K562 (cell line): ENCODE measurements around the gene PPP4R1. TPM values are rescaled to one million over a fixed set of nuclear protein-coding genes. Genes with fewer than 3 reads are reported as not detected.
"Not testable (repeated sequence)": the region's sequence is repeated elsewhere in the genome, so short reads cannot be mapped to it uniquely, and the experiment has no call there.

Experiments used
- ATAC-seq: fragments of 200-7000 bp; cut with Tn5 transposase; 3 replicates; pipeline ENCODE4 v1.9.1; 2020; ENCODE audit warnings: moderate library complexity
- BruUV-seq: library from RNA; stranded (reverse); fragments of 400-500 nt; replicated peaks from 2 replicates; lab custom pipeline; 2021; lab: Mats Ljungman, UMichigan
- CTCF ChIA-PET: fragments of 300-600 bp; formaldehyde crosslinking; extraction: SDS; loops from one replicate; lab custom pipeline; 2021; ENCODE audit warnings: low intra/inter-chr PET ratio; lab: Yijun Ruan, JAX
- POLR2A ChIA-PET: fragments of 300-600, 350-650 bp; sonication (Branson Sonifier 250); formaldehyde crosslinking; extraction: SDS; loops from one replicate; lab custom pipeline; 2021; ENCODE audit warnings: antibody characterized with exemption, inconsistent platforms; lab: Yijun Ruan, JAX
- DNase-seq, 4 experiments: peaks; one replicate each; pipeline versions ENCODE4 v3.0.0 to v3.0.0-alpha.2; 2011 to 2018; ENCODE audit warnings: low spot score in 3 of 4, mixed read lengths in 3 of 4; ENCODE audit errors: extremely low read depth in 1 of 4
- FAIRE-seq: peaks from 2 replicates; lab custom pipeline; 2011; peaks lifted over from hg19 to GRCh38; lab: Jason Lieb, UNC
- H2AFZ ChIP-seq: 2 replicates; pipeline ENCODE4 v1.6.0; 2011; ENCODE audit warnings: low read depth, low read length, control low read depth, inconsistent platforms
- H3K27ac ChIP-seq: fragments of 200-600 bp; 3 replicates; pipeline ENCODE4 v1.8.0; 2011; ENCODE audit warnings: low read depth, mild to moderate bottlenecking, control low read depth, inconsistent platforms, low read length, moderate library complexity, mixed read lengths; ENCODE audit errors: extremely low read depth
- H3K27me3 ChIP-seq, 2 experiments: fragments of 300-600 bp in 1 of 2; 2 replicates in 1 of 2; 3 replicates in 1 of 2; pipeline versions ENCODE4 v1.6.0 to v1.8.0; 2011; ENCODE audit warnings: inconsistent platforms in 2 of 2, low read length in 2 of 2, mild to moderate bottlenecking in 1 of 2, mixed read lengths in 1 of 2, moderate library complexity in 1 of 2; ENCODE audit not compliant: control insufficient read depth in 2 of 2, insufficient read depth in 2 of 2
- H3K36me3 ChIP-seq: fragments of 300-600 bp; 3 replicates; pipeline ENCODE4 v1.8.0; 2011; ENCODE audit warnings: mild to moderate bottlenecking, low read length, inconsistent platforms; ENCODE audit not compliant: control insufficient read depth, insufficient read depth
- H3K4me1 ChIP-seq, 2 experiments: fragments of 200-600 bp in 1 of 2; replicated peaks in 1 of 2; 2 replicates in 1 of 2; 3 replicates in 1 of 2; pipeline versions ENCODE4 v1.5.1 to v1.8.0; 2011; ENCODE audit warnings: inconsistent platforms in 2 of 2, low read length in 2 of 2, mild to moderate bottlenecking in 1 of 2, mixed read lengths in 1 of 2, moderate library complexity in 1 of 2; ENCODE audit not compliant: control insufficient read depth in 2 of 2, insufficient read depth in 2 of 2
- H3K4me2 ChIP-seq: 2 replicates; pipeline ENCODE4 v1.6.1; 2011; ENCODE audit warnings: low read length, control low read depth, inconsistent platforms, mixed read lengths; ENCODE audit not compliant: insufficient read depth
- H3K4me3 ChIP-seq: fragments of 200-600 bp; sonication (generic), shearing (Covaris generic); 2 replicates; pipeline ENCODE4 v1.5.1; 2016; ENCODE audit warnings: control low read depth, inconsistent platforms
- H3K79me2 ChIP-seq: fragments of 200-600 bp; 3 replicates; pipeline ENCODE4 v1.8.0; 2011; ENCODE audit warnings: low read length, inconsistent platforms; ENCODE audit not compliant: control insufficient read depth, insufficient read depth
- H3K9ac ChIP-seq, 2 experiments: 2 replicates each; pipeline versions ENCODE4 v1.6.0 to v1.6.1; 2011; ENCODE audit warnings: low read depth in 2 of 2, low read length in 2 of 2, control low read depth in 1 of 2, inconsistent platforms in 1 of 2, mild to moderate bottlenecking in 1 of 2, mixed read lengths in 1 of 2; ENCODE audit not compliant: insufficient read depth in 1 of 2
- H3K9me1 ChIP-seq: one replicate; pipeline ENCODE4 v1.6.0; 2011; ENCODE audit warnings: inconsistent platforms, mild to moderate bottlenecking, low read length, moderate library complexity; ENCODE audit not compliant: control insufficient read depth, insufficient read depth
- H3K9me3 ChIP-seq: replicated peaks from 2 replicates; pipeline ENCODE4 v1.5.1; 2011; ENCODE audit warnings: low read depth, low read length, inconsistent platforms; ENCODE audit not compliant: control insufficient read depth, insufficient read depth
- H4K20me1 ChIP-seq: replicated peaks from 2 replicates; pipeline ENCODE4 v1.6.1; 2011; ENCODE audit warnings: low read length, inconsistent platforms, mixed read lengths; ENCODE audit not compliant: control insufficient read depth, insufficient read depth
- CBFA2T3 ChIP-seq: fragments of 450-650 bp; IDR thresholded peaks from 2 replicates; pipeline ENCODE4 v1.6.1; 2017
- DACH1 ChIP-seq: fragments of 450-650 bp; IDR thresholded peaks from 2 replicates; pipeline ENCODE4 v1.6.1; 2018; ENCODE audit not compliant: partially characterized antibody
- E2F5 ChIP-seq: sonication (generic); formaldehyde crosslinking; IDR thresholded peaks from 2 replicates; pipeline ENCODE4 v1.8.0; 2022; ENCODE audit warnings: mild to moderate bottlenecking, missing genetic modification reagents
- GATA2 ChIP-seq: sonication (generic); formaldehyde crosslinking; IDR thresholded peaks from 2 replicates; pipeline ENCODE4 v1.4.0; 2020; ENCODE audit warnings: mild to moderate bottlenecking, missing genetic modification reagents
- HDAC8 ChIP-seq: fragments of 450-650 bp; IDR thresholded peaks from 2 replicates; pipeline ENCODE4 v1.6.1; 2016; ENCODE audit warnings: mild to moderate bottlenecking, missing genetic modification characterization, moderate library complexity, missing compliant biosample characterization
- ZNF121 ChIP-seq: sonication (generic); formaldehyde crosslinking; conservative IDR thresholded peaks from 2 replicates; pipeline ENCODE4 v1.8.0; 2022; ENCODE audit warnings: missing genetic modification reagents
- WGBS: fragments of 100-300 bp; shearing (Covaris generic); methylation state at CpG from one replicate; pipeline ENCODE4 v1.1.6; 2016; ENCODE audit warnings: low coverage, mixed read lengths; ENCODE audit not compliant: insufficient coverage; ENCODE audit errors: missing lambda C conversion rate; 5-methylcytosine and 5-hydroxymethylcytosine counted together
- in situ Hi-C: fragments of 300-500 bp; cut with MboI; formaldehyde crosslinking; loops from 4 replicates; pipeline ENCODE4 v1.15.0; 2018; ENCODE audit warnings: inconsistent platforms, mixed read lengths
- intact Hi-C: fragments of 100-400 bp; cut with micrococcal nuclease; formaldehyde crosslinking; loops from 2 replicates; pipeline ENCODE4 v1.14.2; 2022
- polyA plus RNA-seq, 8 experiments: library from polyadenylated mRNA; depleted of rRNA in 4 of 8; stranded (reverse) in 5 of 8; unstranded in 3 of 8; fragments of >200 nt; fragmentation: Nextera tagmentation in 2 of 8; fragmentation: Illumina TruSeq in 1 of 8; extraction: Ambion mirVana in 2 of 8; extraction: Trizol in 1 of 8; gene quantifications; 2 replicates each; pipeline versions ENCODE4 v1.2.1 to v1.2.3, GENCODE V29; 2011 to 2014; ENCODE audit warnings: inconsistent platforms in 1 of 8, missing spikeins in 1 of 8
- total RNA-seq, 7 experiments: library from RNA; depleted of rRNA in 6 of 7; stranded (reverse); fragments of >200 nt in 6 of 7; fragmentation: Illumina TruSeq in 2 of 7; extraction: Trizol in 2 of 7; gene quantifications; 2 replicates each; pipeline versions ENCODE4 v1.2.1 to v1.2.3, GENCODE V29; 2011 to 2021; ENCODE audit warnings: low replicate concordance in 1 of 7
- TF ChIP-seq, protein P1 (sequence below): fragments of 450-650 bp; IDR thresholded peaks from 2 replicates; pipeline ENCODE4 v1.6.1; 2016; ENCODE audit warnings: antibody characterized with exemption

PPP4R1 gene
- total and polyA plus RNA-seq, 9 of the 15 experiments (the other 6 are each of a cell fraction or from before 2014, with no cell fraction given), result 23.5 to 136 (median 84.5) TPM

- ChIA-PET CTCF (no interaction called here), POLR2A (no interaction called here)
- ATAC-seq, result no peak
- no TSS peak for BruUV-seq
- Histone ChIP-seq H3K79me2 (no peaks in the 10 kb centered on the region), H3K4me1 (no peaks in the 10 kb centered on the region; a peak in 1 of 5 replicates), H3K9ac (no peak overlapping the region), H2AFZ (0 out of 2 replicates have a peak overlapping the region, but pooled peaks have one; percentile 10), H3K9me1 (no peaks in the 10 kb centered on the region), H4K20me1 (no peaks in the 10 kb centered on the region), H3K4me2 (no peak overlapping the region), H3K36me3 (no peaks in the 10 kb centered on the region), H3K27me3 (no peaks in the 10 kb centered on the region), H3K27ac (no peak overlapping the region), H3K9me3 (no peaks in the 10 kb centered on the region), H3K4me3 (no peak overlapping the region)
- TF ChIP-seq E2F5 (CRISPR knock-in tag) (no peak), CBFA2T3 (no peak), HDAC8 (tag) (no peak)
- WGBS, result 36% methylated on average over 9 of the region's 9 CpGs
- no peak for DNase-seq
- no peak for FAIRE-seq
- intact Hi-C loops, result no loop called here
- in situ Hi-C loops, result no loop called here
These were observed 28.6 kb upstream of the PPP4R1 start for GRCh38 chr18:9642799-9643462.

GRCh38 chr18:9641081-9641480, 26.7 kb upstream of the PPP4R1 start:
- H3K4me1 ChIP-seq, H3K9me3 ChIP-seq, H3K79me2 ChIP-seq, H3K27ac ChIP-seq, H3K4me2 ChIP-seq, H2AFZ ChIP-seq, H3K27me3 ChIP-seq, H3K4me3 ChIP-seq, POLR2A ChIA-PET, H3K9me1 ChIP-seq, DNase-seq, intact Hi-C loops, H4K20me1 ChIP-seq, ATAC-seq, FAIRE-seq, H3K9ac ChIP-seq, H3K36me3 ChIP-seq, CTCF ChIA-PET, BruUV-seq, in situ Hi-C loops: not testable (repeated sequence)
- WGBS, result 15% methylated on average over 1 of the region's 1 CpG
- TF ChIP-seq DACH1 (peak; percentile 94), GATA2 (CRISPR knock-in tag) (0 out of 2 replicates have a peak, but pooled peaks have one; percentile 18), ZNF121 (CRISPR knock-in tag) (0 out of 2 replicates have a peak, but pooled peaks have one; percentile 24)
- TF ChIP-seq, protein P1, sequence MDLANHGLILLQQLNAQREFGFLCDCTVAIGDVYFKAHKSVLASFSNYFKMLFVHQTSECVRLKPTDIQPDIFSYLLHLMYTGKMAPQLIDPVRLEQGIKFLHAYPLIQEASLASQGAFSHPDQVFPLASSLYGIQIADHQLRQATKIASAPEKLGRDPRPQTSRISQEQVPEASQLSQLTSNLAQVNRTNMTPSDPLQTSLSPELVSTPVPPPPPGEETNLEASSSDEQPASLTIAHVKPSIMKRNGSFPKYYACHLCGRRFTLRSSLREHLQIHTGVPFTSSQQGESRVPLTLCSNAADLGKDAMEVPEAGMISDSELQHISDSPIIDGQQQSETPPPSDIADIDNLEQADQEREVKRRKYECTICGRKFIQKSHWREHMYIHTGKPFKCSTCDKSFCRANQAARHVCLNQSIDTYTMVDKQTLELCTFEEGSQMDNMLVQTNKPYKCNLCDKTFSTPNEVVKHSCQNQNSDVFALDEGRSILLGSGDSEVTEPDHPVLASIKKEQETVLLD, result peak; percentile 27; the same call in 1 of the 2 replicates
